OCI-M2 (cell line): ENCODE data around the gene LUM.

ENCODE experiments used
- DNase-seq: peaks from one replicate; lab custom pipeline; 2025; ENCODE audit not compliant: unreplicated experiment; lab: John Stamatoyannopoulos, UW

Gene LUM

GRCh38 chr12:91111366-91112325 is at the start of gene LUM:
TSS of gene LUM (minus strand) at chr12:91111494. CDS start at chr12:91108979, 2,515 bp downstream.
- no peak for DNase-seq

- DNase-seq = no peak
Measured at GRCh38 chr12:91161009-91161408, 49.7 kb upstream of the LUM start.

- DNase-seq = no peak
Measured at GRCh38 chr12:91155990-91156389, 44.7 kb upstream of the LUM start.

- DNase-seq = no peak
Measured at GRCh38 chr12:91154131-91154530, 42.8 kb upstream of the LUM start.

GRCh38 chr12:91144053-91144452 is 32.8 kb upstream of the LUM start:
- DNase-seq = no peak

- no peak for DNase-seq
Measured at GRCh38 chr12:91143206-91143605, 31.9 kb upstream of the LUM start.

GRCh38 chr12:91142221-91142631 is 30.9 kb upstream of the LUM start:
- DNase-seq = no peak

- no peak for DNase-seq
Measured at GRCh38 chr12:91140026-91140931, 29.0 kb upstream of the LUM start.

GRCh38 chr12:91139286-91139685 is 28.0 kb upstream of the LUM start:
- DNase-seq = no peak

- no peak for DNase-seq
Measured at GRCh38 chr12:91138337-91138920, 27.1 kb upstream of the LUM start.

- DNase-seq = no peak
Measured at GRCh38 chr12:91133871-91134270, 22.6 kb upstream of the LUM start.

- DNase-seq = no peak
Measured at GRCh38 chr12:91129662-91130362, 18.5 kb upstream of the LUM start.

GRCh38 chr12:91127751-91128150 is 16.5 kb upstream of the LUM start:
- no peak for DNase-seq

- no peak for DNase-seq
Measured at GRCh38 chr12:91127306-91127705, 16.0 kb upstream of the LUM start.

GRCh38 chr12:91126516-91126915 is 15.2 kb upstream of the LUM start:
- no peak for DNase-seq

- no peak for DNase-seq
Measured at GRCh38 chr12:91123236-91123916, 12.1 kb upstream of the LUM start.

- no peak for DNase-seq
Measured at GRCh38 chr12:91120781-91121180, 9.5 kb upstream of the LUM start.

GRCh38 chr12:91119089-91119488 is 7.8 kb upstream of the LUM start:
- no peak for DNase-seq

- DNase-seq = no peak
Measured at GRCh38 chr12:91113621-91114020, 2.3 kb upstream of the LUM start.

GRCh38 chr12:91110311-91110924 is 876 bp downstream of the LUM start:
- no peak for DNase-seq
